CD4-positive, alpha-beta T cell (primary cell): ENCODE results near the gene FRY. TPM values are rescaled to one million over a fixed set of nuclear protein-coding genes. Genes with fewer than 3 reads are reported as not detected.

Source experiments
- ATAC-seq: fragments of 200-7000 bp; cut with Tn5 transposase; one replicate; pipeline ENCODE4 v1.10.0; 2022; ENCODE audit warnings: mild to moderate bottlenecking; ENCODE audit not compliant: poor library complexity
- CTCF ChIA-PET: fragments of 350-600 bp; sonication (Branson Sonifier 250); formaldehyde crosslinking; loops from one replicate; lab custom pipeline; 2021; ENCODE audit warnings: antibody characterized with exemption, inconsistent platforms; lab: Charles Lee
- POLR2A ChIA-PET: fragments of 350-600 bp; sonication (Branson Sonifier 250); formaldehyde crosslinking; loops from one replicate; lab custom pipeline; 2021; ENCODE audit warnings: antibody characterized with exemption, inconsistent platforms; lab: Charles Lee
- DNase-seq, 14 experiments: peaks; one replicate each; pipeline ENCODE4 v3.0.0-alpha.2; 2013 to 2020; ENCODE audit warnings: mixed read lengths in 2 of 14
- H3K27ac ChIP-seq, 2 donors: one replicate each; pipeline versions ENCODE4 v1.5.1 to v1.7.0; 2013; ENCODE audit warnings: low read length in 2 of 2, low read depth in 1 of 2, mild to moderate bottlenecking in 1 of 2
- H3K27me3 ChIP-seq, 2 experiments: 1 replicate in 1 of 2; 2 replicates in 1 of 2; pipeline versions ENCODE4 v1.6.1 to v1.7.0; 2013; ENCODE audit warnings: low read length in 2 of 2, control low read depth in 1 of 2, mild to moderate bottlenecking in 1 of 2, moderate library complexity in 1 of 2; ENCODE audit not compliant: insufficient read depth in 2 of 2, control insufficient read depth in 1 of 2
- H3K36me3 ChIP-seq: one replicate; pipeline ENCODE4 v1.6.1; 2013; ENCODE audit warnings: low read length, control low read depth; ENCODE audit not compliant: insufficient read depth
- H3K4me1 ChIP-seq: one replicate; pipeline ENCODE4 v1.6.1; 2013; ENCODE audit warnings: low read length, control low read depth; ENCODE audit not compliant: insufficient read depth
- H3K4me3 ChIP-seq: one replicate; pipeline ENCODE4 v1.5.1; 2013; ENCODE audit warnings: mild to moderate bottlenecking, low read length, moderate library complexity
- H3K9me3 ChIP-seq, 2 experiments: 1 replicate in 1 of 2; 2 replicates in 1 of 2; pipeline versions ENCODE4 v1.6.1 to v1.7.0; 2013; ENCODE audit warnings: low read length in 2 of 2, mild to moderate bottlenecking in 2 of 2, control low read depth in 1 of 2, moderate library complexity in 1 of 2; ENCODE audit not compliant: control insufficient read depth in 1 of 2, insufficient read depth in 1 of 2
- H3K27ac Mint-ChIP-seq: one replicate; pipeline ENCODE4 v1.8.0; 2020; ENCODE audit warnings: mixed read lengths
- H3K27me3 Mint-ChIP-seq: one replicate; pipeline ENCODE4 v1.8.0; 2021; ENCODE audit warnings: mixed read lengths
- H3K36me3 Mint-ChIP-seq: one replicate; pipeline ENCODE4 v1.8.0; 2021; ENCODE audit warnings: low read depth, mixed read lengths
- H3K4me1 Mint-ChIP-seq: one replicate; pipeline ENCODE4 v1.8.0; 2021; ENCODE audit warnings: low read depth, mixed read lengths
- H3K4me3 Mint-ChIP-seq: one replicate; pipeline ENCODE4 v1.8.0; 2020; ENCODE audit warnings: mild to moderate bottlenecking, mixed read lengths
- H3K9me3 Mint-ChIP-seq: one replicate; pipeline ENCODE4 v1.8.0; 2020; ENCODE audit warnings: mixed read lengths
- CTCF ChIP-seq: fragments of 200-600 bp; IDR thresholded peaks from one replicate; pipeline ENCODE4 v1.8.0; 2022; ENCODE audit warnings: antibody characterized with exemption, mild to moderate bottlenecking
- intact Hi-C, 2 experiments: fragments of 100-400 bp; cut with DNase I in 1 of 2; cut with micrococcal nuclease in 1 of 2; formaldehyde crosslinking; loops; one replicate each; pipeline versions ENCODE4 v1.15.1 to v1.9.0; 2023 to 2025; cut with DNase I, micrococcal nuclease
- total RNA-seq, 174 experiments: library from RNA in 2 of 174; stranded (reverse) in 2 of 174; gene quantifications; one replicate each; pipeline ENCODE4 v1.2.3 and lab custom pipeline; 2021 to 2026

FRY gene
- total RNA-seq, 2 experiments from 2014 or later: 13.7 to 18.4 TPM

GRCh38 chr13:32079587-32079986 lies 48.0 kb downstream of the FRY start:
- ChIA-PET POLR2A (no interaction called here), CTCF (no interaction called here)
- no peak overlapping the region for H3K27ac ChIP-seq
- no peaks in the 10 kb centered on the region for H3K4me1 ChIP-seq
- DNase-seq (no peak), ATAC-seq (no peak)
- H3K9me3 ChIP-seq: no peaks in the 10 kb centered on the region
- Mint-ChIP-seq H3K4me3 (no peak overlapping the region), H3K27ac (no peak overlapping the region), H3K4me1 (no peaks in the 10 kb centered on the region), H3K27me3 (no peaks in the 10 kb centered on the region), H3K9me3 (no peaks in the 10 kb centered on the region), H3K36me3 (peaks cover 8% of the 10 kb centered on the region)
- no peaks in the 10 kb centered on the region for H3K36me3 ChIP-seq
- no peaks in the 10 kb centered on the region for H3K27me3 ChIP-seq
- no peak for TF ChIP-seq CTCF
- intact Hi-C loops: no loop called here
- H3K4me3 ChIP-seq: no peak overlapping the region

- Histone ChIP-seq H3K27ac (no peak overlapping the region), H3K4me3 (no peak overlapping the region), H3K36me3 (no peaks in the 10 kb centered on the region), H3K9me3 (no peaks in the 10 kb centered on the region), H3K4me1 (no peaks in the 10 kb centered on the region), H3K27me3 (no peaks in the 10 kb centered on the region)
- DNase-seq (no peak), ATAC-seq (no peak)
- peaks cover 10% of the 10 kb centered on the region for H3K36me3 Mint-ChIP-seq
- ChIA-PET POLR2A (no interaction called here), CTCF (no interaction called here)
- intact Hi-C loops: no loop called here
- no peak overlapping the region for H3K27ac Mint-ChIP-seq
- TF ChIP-seq CTCF: no peak
- H3K9me3 Mint-ChIP-seq: no peaks in the 10 kb centered on the region
- no peaks in the 10 kb centered on the region for H3K27me3 Mint-ChIP-seq
- H3K4me1 Mint-ChIP-seq: no peaks in the 10 kb centered on the region
- no peak overlapping the region for H3K4me3 Mint-ChIP-seq
These were observed 48.8 kb downstream of the FRY start for GRCh38 chr13:32080328-32080744.

- H3K4me3 ChIP-seq: no peak overlapping the region
These were observed 50.0 kb downstream of the FRY start for GRCh38 chr13:32081591-32081990.

More at GRCh38 chr13:32081591-32081990, 50.0 kb downstream of the FRY start:
- H3K27ac ChIP-seq: no peak overlapping the region
- no peaks in the 10 kb centered on the region for H3K27me3 Mint-ChIP-seq
- peaks cover 15% of the 10 kb centered on the region for H3K36me3 Mint-ChIP-seq
- no peak overlapping the region for H3K27ac Mint-ChIP-seq
- H3K4me3 Mint-ChIP-seq: no peak overlapping the region
- TF ChIP-seq CTCF: no peak
- no peaks in the 10 kb centered on the region for H3K9me3 ChIP-seq
- H3K27me3 ChIP-seq: no peaks in the 10 kb centered on the region
- H3K4me1 ChIP-seq: no peaks in the 10 kb centered on the region
- ATAC-seq (no peak), DNase-seq (no peak)
- no peaks in the 10 kb centered on the region for H3K9me3 Mint-ChIP-seq
- no peaks in the 10 kb centered on the region for H3K4me1 Mint-ChIP-seq
- POLR2A ChIA-PET: interaction anchor here (1.1 kb wide), 1 partner anchor 51 kb away, joined by 3 read pairs; the partner anchor contains the start of gene FRY
- intact Hi-C loops: no loop called here
- CTCF ChIA-PET: no interaction called here
- H3K36me3 ChIP-seq: no peaks in the 10 kb centered on the region
